Neuronal stem cell (in vitro differentiated cells): ENCODE data around the gene NPFFR2.

Source experiments
- DNase-seq: peaks from one replicate; pipeline ENCODE4 v3.0.0-alpha.2; 2013; ENCODE audit warnings: low spot score
- H2AFZ ChIP-seq: one replicate; pipeline ENCODE4 v1.6.1; 2013; ENCODE audit warnings: mild to moderate bottlenecking, low read length, inconsistent platforms
- H2AK5ac ChIP-seq: 2 replicates; pipeline ENCODE4 v1.6.1; 2013; ENCODE audit warnings: low read depth, mild to moderate bottlenecking, inconsistent platforms, low read length, moderate library complexity, mixed read lengths
- H2BK120ac ChIP-seq: 2 replicates; pipeline ENCODE4 v1.6.1; 2013; ENCODE audit warnings: low read depth, mild to moderate bottlenecking, inconsistent platforms, low read length, moderate library complexity, mixed read lengths
- H2BK12ac ChIP-seq: one replicate; pipeline ENCODE4 v1.6.1; 2013; ENCODE audit warnings: low read length, inconsistent platforms
- H2BK15ac ChIP-seq: 2 replicates; pipeline ENCODE4 v1.6.1; 2013; ENCODE audit warnings: mild to moderate bottlenecking, low read length, inconsistent platforms, mixed read lengths
- H2BK5ac ChIP-seq: one replicate; pipeline ENCODE4 v1.6.1; 2013; ENCODE audit warnings: inconsistent platforms, mild to moderate bottlenecking, low read length, moderate library complexity
- H3K14ac ChIP-seq: one replicate; pipeline ENCODE4 v1.6.1; 2013; ENCODE audit warnings: low read length, inconsistent platforms
- H3K18ac ChIP-seq: 2 replicates; pipeline ENCODE4 v1.6.1; 2013; ENCODE audit warnings: low read length, inconsistent platforms
- H3K23ac ChIP-seq: 2 replicates; pipeline ENCODE4 v1.6.1; 2013; ENCODE audit warnings: low read depth, mild to moderate bottlenecking, mixed read lengths, low read length, inconsistent platforms; ENCODE audit not compliant: poor library complexity
- H3K27ac ChIP-seq: replicated peaks from 3 replicates; pipeline ENCODE4 v1.5.1; 2013; ENCODE audit warnings: low read length, inconsistent platforms
- H3K27me3 ChIP-seq, 3 experiments: 2 replicates each; pipeline ENCODE4 v1.6.1; 2013; ENCODE audit warnings: low read length in 3 of 3, mild to moderate bottlenecking in 2 of 3, inconsistent platforms in 1 of 3, low read depth in 1 of 3, mixed read lengths in 1 of 3, moderate library complexity in 1 of 3; ENCODE audit not compliant: control insufficient read depth in 3 of 3, insufficient read depth in 3 of 3
- H3K36me3 ChIP-seq, 2 donors: replicated peaks in 1 of 2; 2 replicates each; pipeline ENCODE4 v1.6.1; 2013; ENCODE audit warnings: low read length in 2 of 2; ENCODE audit not compliant: control insufficient read depth in 2 of 2, insufficient read depth in 2 of 2
- H3K4ac ChIP-seq: 2 replicates; pipeline ENCODE4 v1.6.1; 2013; ENCODE audit warnings: inconsistent platforms, mild to moderate bottlenecking, low read length, moderate library complexity
- H3K4me1 ChIP-seq, 2 donors: 1 replicate in 1 of 2; 2 replicates in 1 of 2; pipeline ENCODE4 v1.6.1; 2013; ENCODE audit warnings: low read length in 2 of 2, low read depth in 1 of 2; ENCODE audit not compliant: control insufficient read depth in 2 of 2, insufficient read depth in 1 of 2
- H3K4me2 ChIP-seq: one replicate; pipeline ENCODE4 v1.6.1; 2013; ENCODE audit warnings: mild to moderate bottlenecking, low read length, inconsistent platforms; ENCODE audit not compliant: insufficient read depth, poor library complexity, severe bottlenecking
- H3K4me3 ChIP-seq, 2 donors: 2 replicates each; pipeline ENCODE4 v1.5.1; 2013; ENCODE audit warnings: low read length in 2 of 2, mild to moderate bottlenecking in 2 of 2, inconsistent platforms in 1 of 2, moderate library complexity in 1 of 2
- H3K79me1 ChIP-seq: one replicate; pipeline ENCODE4 v1.6.1; 2013; ENCODE audit warnings: low read depth, mild to moderate bottlenecking, inconsistent platforms, low read length, moderate library complexity
- H3K9ac ChIP-seq: one replicate; pipeline ENCODE4 v1.6.1; 2013; ENCODE audit warnings: mild to moderate bottlenecking, low read depth, low read length, inconsistent platforms; ENCODE audit not compliant: poor library complexity
- H3K9me3 ChIP-seq, 2 donors: replicated peaks in 1 of 2; 2 replicates each; pipeline versions ENCODE3 to v1.6.1; 2013; ENCODE audit warnings: low read length in 2 of 2, mild to moderate bottlenecking in 2 of 2, inconsistent platforms in 1 of 2, low read depth in 1 of 2, mixed read lengths in 1 of 2, moderate library complexity in 1 of 2; ENCODE audit not compliant: control insufficient read depth in 2 of 2, insufficient read depth in 1 of 2
- H4K8ac ChIP-seq: one replicate; pipeline ENCODE4 v1.6.1; 2013; ENCODE audit warnings: low read depth, mild to moderate bottlenecking, inconsistent platforms, low read length, moderate library complexity
- H4K91ac ChIP-seq: one replicate; pipeline ENCODE4 v1.6.1; 2013; ENCODE audit warnings: low read length, low read depth, mild to moderate bottlenecking, inconsistent platforms; ENCODE audit not compliant: poor library complexity
- WGBS, 2 donors: extraction: QIAGEN DNeasy Blood & Tissue Kit; methylation state at CpG; one replicate each; pipeline ENCODE4 v1.1.7; 2013; ENCODE audit warnings: missing lambda C conversion rate in 2 of 2, mixed read lengths in 1 of 2; ENCODE audit not compliant: insufficient read length in 2 of 2, insufficient replicate concordance in 1 of 2; ENCODE audit errors: extremely low coverage in 2 of 2; 5-methylcytosine and 5-hydroxymethylcytosine counted together

Gene NPFFR2

DNA sequence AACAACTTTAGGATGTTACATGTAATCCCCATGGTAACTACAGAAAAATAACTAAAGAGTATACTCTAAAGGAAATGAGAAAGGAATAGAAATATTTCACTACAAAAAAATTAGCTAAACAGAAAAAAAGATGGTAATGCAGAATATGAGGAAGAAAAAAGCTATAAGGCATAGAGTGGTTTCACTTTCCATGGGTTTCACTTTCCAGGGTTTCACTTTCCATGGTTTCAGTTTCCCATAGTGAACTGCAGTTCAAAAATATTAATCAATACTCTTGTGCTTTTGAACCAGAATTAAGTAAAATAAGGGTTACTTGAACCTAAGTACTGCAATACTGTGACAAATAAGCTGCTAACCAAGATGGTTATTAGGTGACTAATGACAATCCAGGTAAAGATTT is 42.0 kb downstream of the NPFFR2 start:
- no peak overlapping the region for H2BK12ac ChIP-seq
- H3K4me3 ChIP-seq = no peak overlapping the region
- H3K4ac ChIP-seq = no peak overlapping the region
- DNase-seq = no peak
- no peak overlapping the region for H3K27ac ChIP-seq
- no peaks in the 10 kb centered on the region for H3K36me3 ChIP-seq
- no peak overlapping the region for H3K14ac ChIP-seq
- no peak overlapping the region for H3K18ac ChIP-seq
- no peak overlapping the region for H4K91ac ChIP-seq
- no peaks in the 10 kb centered on the region for H3K27me3 ChIP-seq
- no peak overlapping the region for H2AK5ac ChIP-seq
- H4K8ac ChIP-seq = no peak overlapping the region
- H3K4me1 ChIP-seq = no peaks in the 10 kb centered on the region
- H2BK15ac ChIP-seq = no peak overlapping the region
- H3K9ac ChIP-seq = no peak overlapping the region
- H3K9me3 ChIP-seq = no peaks in the 10 kb centered on the region
- no peak overlapping the region for H3K4me2 ChIP-seq
- H3K23ac ChIP-seq = no peak overlapping the region
- H2BK5ac ChIP-seq = no peak overlapping the region
- no peak overlapping the region for H2AFZ ChIP-seq
- H2BK120ac ChIP-seq = no peak overlapping the region
- H3K79me1 ChIP-seq = no peaks in the 10 kb centered on the region

DNA sequence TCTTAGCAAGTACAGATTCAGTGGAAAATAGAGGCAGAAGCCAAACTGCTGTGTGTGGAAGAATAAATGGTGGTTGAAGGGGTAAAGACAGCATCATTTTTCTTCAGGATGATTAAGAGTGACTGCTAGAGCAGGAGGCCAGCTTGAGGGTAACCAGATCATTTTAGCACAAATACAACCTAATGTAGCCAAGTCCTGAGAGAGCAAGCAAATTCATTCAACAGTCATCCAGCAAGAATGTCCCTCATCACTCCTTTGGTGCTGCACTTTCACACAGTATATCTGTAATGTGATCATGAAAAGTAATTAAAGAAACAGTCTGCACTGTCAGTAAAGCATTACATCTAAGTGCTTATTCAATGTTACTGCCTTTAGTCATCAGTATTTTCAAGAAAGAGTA is 44.8 kb downstream of the NPFFR2 start:
- Histone ChIP-seq H3K79me1 (no peaks in the 10 kb centered on the region), H3K4me1 (no peaks in the 10 kb centered on the region), H2BK15ac (no peak overlapping the region), H3K18ac (no peak overlapping the region), H4K91ac (no peak overlapping the region), H3K27ac (no peak overlapping the region), H2BK120ac (no peak overlapping the region), H3K9me3 (no peaks in the 10 kb centered on the region), H3K14ac (no peak overlapping the region), H2AFZ (no peak overlapping the region), H3K23ac (no peak overlapping the region), H2BK12ac (no peak overlapping the region), H2BK5ac (no peak overlapping the region), H3K4me2 (no peak overlapping the region), H3K4ac (no peak overlapping the region), H4K8ac (no peak overlapping the region), H3K27me3 (no peaks in the 10 kb centered on the region), H3K4me3 (no peak overlapping the region), H3K36me3 (no peaks in the 10 kb centered on the region), H2AK5ac (no peak overlapping the region), H3K9ac (no peak overlapping the region)
- DNase-seq = no peak

DNA sequence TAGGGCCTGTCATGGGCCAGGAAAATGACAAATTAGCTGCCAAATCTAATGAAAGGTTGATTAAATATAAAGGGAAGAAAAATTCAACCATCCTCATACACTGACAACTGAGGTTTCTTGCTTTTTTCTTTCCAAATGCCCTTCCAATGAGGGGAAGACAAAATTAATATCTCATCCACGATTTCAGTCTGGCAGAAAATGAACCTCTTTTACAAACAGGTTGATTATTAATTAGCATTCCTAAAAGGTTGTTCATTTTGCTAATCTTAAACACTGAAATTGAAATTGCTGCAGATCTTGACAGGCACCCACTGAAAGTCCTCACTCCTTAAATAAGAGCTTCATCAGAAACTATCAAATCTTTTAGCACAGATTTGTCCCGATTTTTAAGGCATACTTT is 45.5 kb downstream of the NPFFR2 start:
- H2BK12ac ChIP-seq = no peak overlapping the region
- H3K4me3 ChIP-seq = no peak overlapping the region
- no peak overlapping the region for H3K4me2 ChIP-seq
- H4K8ac ChIP-seq = no peak overlapping the region
- no peak overlapping the region for H2BK15ac ChIP-seq
- DNase-seq = no peak
- no peak overlapping the region for H3K14ac ChIP-seq
- WGBS, 2 donors = no CpG with 5 or more reads among the region's 2 CpGs
- H2AFZ ChIP-seq = no peak overlapping the region
- H4K91ac ChIP-seq = no peak overlapping the region
- H2AK5ac ChIP-seq = no peak overlapping the region
- no peaks in the 10 kb centered on the region for H3K36me3 ChIP-seq
- H2BK5ac ChIP-seq = no peak overlapping the region
- H3K27ac ChIP-seq = no peak overlapping the region
- H3K9me3 ChIP-seq = no peaks in the 10 kb centered on the region
- no peak overlapping the region for H2BK120ac ChIP-seq
- H3K79me1 ChIP-seq = no peaks in the 10 kb centered on the region
- H3K4ac ChIP-seq = no peak overlapping the region
- no peak overlapping the region for H3K18ac ChIP-seq
- no peak overlapping the region for H3K23ac ChIP-seq
- H3K4me1 ChIP-seq = no peaks in the 10 kb centered on the region
- H3K9ac ChIP-seq = no peak overlapping the region
- no peaks in the 10 kb centered on the region for H3K27me3 ChIP-seq

DNA sequence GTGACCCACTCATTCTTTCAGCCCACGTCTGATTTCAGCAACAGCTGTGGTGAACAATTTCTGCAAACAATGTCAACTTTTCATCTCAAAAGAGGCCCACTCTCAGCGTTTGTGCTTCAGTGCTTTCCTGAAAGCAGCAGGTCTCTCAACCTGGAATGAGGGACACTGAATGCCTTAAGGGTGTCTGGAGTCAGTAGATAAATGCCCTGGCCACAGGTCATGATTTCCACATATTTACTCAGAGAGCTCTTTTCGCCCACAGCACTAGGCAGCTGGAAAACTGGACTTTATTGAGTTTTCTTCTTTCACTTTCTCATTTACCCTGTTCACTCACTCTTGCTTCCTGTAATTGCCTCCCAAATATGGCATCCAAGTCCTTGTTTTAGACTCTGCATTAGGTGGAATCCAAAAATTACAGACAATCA is 52.8 kb downstream of the NPFFR2 start:
- H2AK5ac ChIP-seq = no peak overlapping the region
- no peak overlapping the region for H2BK5ac ChIP-seq
- H2BK12ac ChIP-seq = no peak overlapping the region
- no peak overlapping the region for H4K8ac ChIP-seq
- H3K79me1 ChIP-seq = no peaks in the 10 kb centered on the region
- H3K4me2 ChIP-seq = no peak overlapping the region
- H2BK120ac ChIP-seq = no peak overlapping the region
- H3K4ac ChIP-seq = no peak overlapping the region
- H2BK15ac ChIP-seq = no peak overlapping the region
- no CpG with 5 or more reads among the region's 3 CpGs for WGBS, 2 donors
- H3K4me1 ChIP-seq = no peaks in the 10 kb centered on the region
- no peak for DNase-seq
- no peak overlapping the region for H3K23ac ChIP-seq
- no peak overlapping the region for H2AFZ ChIP-seq
- H3K27me3 ChIP-seq = no peaks in the 10 kb centered on the region
- no peaks in the 10 kb centered on the region for H3K36me3 ChIP-seq
- no peak overlapping the region for H4K91ac ChIP-seq
- no peak overlapping the region for H3K14ac ChIP-seq
- H3K27ac ChIP-seq = no peak overlapping the region
- no peak overlapping the region for H3K9ac ChIP-seq
- H3K18ac ChIP-seq = no peak overlapping the region
- H3K4me3 ChIP-seq = no peak overlapping the region
- no peaks in the 10 kb centered on the region for H3K9me3 ChIP-seq
